ENCODE results near the gene RSBN1L.

The RSBN1L gene

GRCh38 chr7:77727527-77727926, 31.3 kb downstream of the RSBN1L start:
- TF ChIP-seq JUND (IDR thresholded peaks at IDR 0.05; ENCODE audit: low read depth) = no peak
- DNase-seq (ENCODE audit: low read depth in 1 of 2, low spot score in 1 of 2) = no peak
- in situ Hi-C loops (cut with HindIII; ENCODE audit: low pct_unique_long_range_greater_than_20kb, low sequenced_read_pairs) = no loop called here

GRCh38 chr7:77727936-77728701, 31.9 kb downstream of the RSBN1L start:
- TF ChIP-seq JUND (IDR thresholded peaks at IDR 0.05; ENCODE audit: low read depth) = no peak
- in situ Hi-C loops (cut with HindIII; ENCODE audit: low pct_unique_long_range_greater_than_20kb, low sequenced_read_pairs) = no loop called here
- DNase-seq (ENCODE audit: low read depth in 1 of 2, low spot score in 1 of 2) = no peak

DNA sequence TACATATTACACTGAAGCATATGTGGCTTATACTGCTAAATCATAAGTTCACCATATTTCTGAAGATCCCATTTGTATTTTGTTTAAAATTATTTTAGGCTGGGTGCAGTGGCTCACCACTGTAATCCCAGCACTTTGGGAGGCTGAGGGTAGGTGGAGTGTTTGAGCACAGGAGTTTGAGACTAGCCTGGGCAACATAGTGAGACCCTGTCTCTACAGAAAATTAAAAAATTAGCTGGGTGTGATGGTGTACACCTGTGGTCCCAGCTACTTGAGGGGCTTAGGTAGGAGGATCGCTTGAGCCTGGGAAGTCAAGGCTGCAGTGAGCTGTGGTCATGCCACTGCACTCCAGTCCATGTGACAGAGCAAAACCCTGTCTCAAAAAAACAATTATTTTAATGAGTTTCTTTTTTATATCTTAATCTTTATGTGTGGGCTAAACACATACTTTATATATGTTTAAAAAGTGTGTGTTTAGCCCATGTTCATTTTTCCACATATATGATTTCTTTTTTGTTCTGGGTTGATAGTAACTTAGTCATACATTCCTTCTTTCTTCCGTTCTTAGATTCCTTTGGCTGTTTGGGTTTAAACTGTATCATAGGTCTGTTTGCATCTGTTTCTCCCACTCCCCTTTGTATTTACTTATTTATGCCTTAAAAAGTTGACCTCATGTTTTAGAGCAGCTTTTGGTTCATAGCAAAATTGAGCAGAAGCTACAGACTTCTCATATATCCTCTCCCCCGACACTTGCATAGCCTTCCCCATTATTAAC, 33.5 kb downstream of the RSBN1L start:
- no peak for DNase-seq (ENCODE audit: low read depth in 1 of 2, low spot score in 1 of 2)
- in situ Hi-C loops (cut with HindIII; ENCODE audit: low pct_unique_long_range_greater_than_20kb, low sequenced_read_pairs) = no loop called here
- TF ChIP-seq JUND (IDR thresholded peaks at IDR 0.05; ENCODE audit: low read depth) = no peak

GRCh38 chr7:77731716-77732115, 35.5 kb downstream of the RSBN1L start:
- no peak for TF ChIP-seq JUND (IDR thresholded peaks at IDR 0.05; ENCODE audit: low read depth)
- DNase-seq (ENCODE audit: low read depth in 1 of 2, low spot score in 1 of 2) = no peak
- in situ Hi-C loops (cut with HindIII; ENCODE audit: low pct_unique_long_range_greater_than_20kb, low sequenced_read_pairs) = no loop called here

- no peak for TF ChIP-seq JUND (IDR thresholded peaks at IDR 0.05; ENCODE audit: low read depth)
- no peak for DNase-seq (ENCODE audit: low read depth in 1 of 2, low spot score in 1 of 2)
- in situ Hi-C loops (cut with HindIII; ENCODE audit: low pct_unique_long_range_greater_than_20kb, low sequenced_read_pairs) = no loop called here
Observed at GRCh38 chr7:77734659-77735421, 38.6 kb downstream of the RSBN1L start.

DNA sequence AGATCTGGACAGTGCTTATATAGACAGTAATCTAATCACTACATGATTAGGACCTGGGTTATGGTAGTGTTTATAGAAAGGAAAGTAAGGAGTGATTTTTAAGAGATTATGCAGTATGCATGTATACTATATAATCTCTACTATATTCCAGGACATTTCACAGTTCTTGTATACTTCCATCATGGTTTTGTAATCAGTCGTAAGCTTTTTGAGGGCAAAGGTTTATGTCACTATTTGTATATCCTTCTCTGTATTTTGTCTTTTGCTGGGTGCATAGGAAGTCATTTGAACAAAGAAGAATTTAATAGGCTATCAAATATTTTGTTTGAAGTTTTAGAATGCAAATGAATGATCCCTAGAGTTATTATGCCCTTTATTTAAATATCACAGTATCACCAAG, 39.2 kb downstream of the RSBN1L start:
- TF ChIP-seq JUND (IDR thresholded peaks at IDR 0.05; ENCODE audit: low read depth) = no peak
- no peak for DNase-seq (ENCODE audit: low read depth in 1 of 2, low spot score in 1 of 2)
- in situ Hi-C loops (cut with HindIII; ENCODE audit: low pct_unique_long_range_greater_than_20kb, low sequenced_read_pairs) = no loop called here

DNA sequence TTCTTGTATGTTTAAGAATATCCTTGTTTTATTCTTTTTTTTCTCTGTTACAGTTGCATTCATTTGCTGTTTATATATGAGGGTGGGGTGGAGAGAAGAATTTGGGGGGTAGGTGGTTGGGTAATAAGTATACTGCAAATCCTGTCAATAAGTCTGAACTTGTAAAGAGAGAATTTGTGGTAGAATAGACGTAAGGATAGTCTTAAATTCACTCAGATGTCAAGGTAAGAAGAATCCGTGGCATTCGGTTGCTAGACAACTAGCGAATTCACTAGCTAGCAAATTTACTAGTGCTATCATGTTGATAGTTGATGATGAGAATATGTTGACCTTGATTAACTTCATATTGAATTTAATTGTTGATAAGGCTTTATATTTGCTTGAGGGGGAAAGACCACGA, 40.7 kb downstream of the RSBN1L start:
- TF ChIP-seq JUND (IDR thresholded peaks at IDR 0.05; ENCODE audit: low read depth) = no peak
- DNase-seq (ENCODE audit: low read depth in 1 of 2, low spot score in 1 of 2) = no peak
- in situ Hi-C loops (cut with HindIII; ENCODE audit: low pct_unique_long_range_greater_than_20kb, low sequenced_read_pairs) = no loop called here

DNA sequence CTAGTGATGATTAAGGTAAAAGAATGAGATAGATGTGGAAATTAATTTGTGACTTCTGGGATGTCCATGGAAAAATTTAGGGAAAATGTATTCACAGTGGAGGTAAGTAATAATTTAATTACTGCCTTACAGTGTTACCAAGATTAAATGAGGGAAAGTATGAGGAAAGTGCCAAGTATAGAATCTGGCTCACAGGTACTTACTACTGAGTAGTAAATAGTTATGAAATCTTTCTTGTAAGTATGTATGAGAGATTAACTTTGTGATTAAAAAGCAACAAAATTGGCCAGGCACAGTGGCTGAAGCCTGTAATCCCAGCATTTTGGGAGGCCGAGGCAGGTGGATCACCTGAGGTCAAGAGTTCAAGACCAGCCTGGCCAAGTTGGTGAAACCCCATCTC, 42.1 kb downstream of the RSBN1L start:
- no peak for TF ChIP-seq JUND (IDR thresholded peaks at IDR 0.05; ENCODE audit: low read depth)
- no peak for DNase-seq (ENCODE audit: low read depth in 1 of 2, low spot score in 1 of 2)
- in situ Hi-C loops (cut with HindIII; ENCODE audit: low pct_unique_long_range_greater_than_20kb, low sequenced_read_pairs) = no loop called here

GRCh38 chr7:77738871-77739270, 42.6 kb downstream of the RSBN1L start:
- in situ Hi-C loops (cut with HindIII; ENCODE audit: low pct_unique_long_range_greater_than_20kb, low sequenced_read_pairs) = no loop called here
- TF ChIP-seq JUND (IDR thresholded peaks at IDR 0.05; ENCODE audit: low read depth) = no peak
- DNase-seq (ENCODE audit: low read depth in 1 of 2, low spot score in 1 of 2) = peak in 1 of 2 experiments; percentile 46

- DNase-seq (ENCODE audit: low read depth in 1 of 2, low spot score in 1 of 2) = no peak
- in situ Hi-C loops (cut with HindIII; ENCODE audit: low pct_unique_long_range_greater_than_20kb, low sequenced_read_pairs) = no loop called here
- no peak for TF ChIP-seq JUND (IDR thresholded peaks at IDR 0.05; ENCODE audit: low read depth)
Observed at GRCh38 chr7:77740257-77740656, 44.0 kb downstream of the RSBN1L start.

DNA sequence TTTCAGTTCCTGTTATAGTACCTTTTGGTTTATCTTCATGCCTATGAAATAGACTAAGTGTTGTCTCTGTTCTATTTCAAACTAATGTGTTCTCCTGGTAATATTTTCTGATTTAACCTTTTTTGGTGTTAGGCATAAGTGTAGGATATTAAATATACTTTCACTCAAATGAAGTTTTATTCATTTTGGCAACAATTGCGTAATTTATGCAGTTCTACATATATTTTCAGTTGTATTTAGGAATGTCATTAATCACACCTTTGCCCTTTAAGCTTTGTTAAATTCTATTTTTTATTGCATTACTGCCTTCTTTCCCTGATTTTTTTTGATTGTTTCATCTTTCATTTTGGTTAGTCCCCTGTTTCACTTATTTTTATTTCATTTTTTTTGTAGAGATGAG, 47.3 kb downstream of the RSBN1L start:
- no peak for DNase-seq (ENCODE audit: low read depth in 1 of 2, low spot score in 1 of 2)
- in situ Hi-C loops (cut with HindIII; ENCODE audit: low pct_unique_long_range_greater_than_20kb, low sequenced_read_pairs) = no loop called here
- TF ChIP-seq JUND (IDR thresholded peaks at IDR 0.05; ENCODE audit: low read depth) = no peak

DNA sequence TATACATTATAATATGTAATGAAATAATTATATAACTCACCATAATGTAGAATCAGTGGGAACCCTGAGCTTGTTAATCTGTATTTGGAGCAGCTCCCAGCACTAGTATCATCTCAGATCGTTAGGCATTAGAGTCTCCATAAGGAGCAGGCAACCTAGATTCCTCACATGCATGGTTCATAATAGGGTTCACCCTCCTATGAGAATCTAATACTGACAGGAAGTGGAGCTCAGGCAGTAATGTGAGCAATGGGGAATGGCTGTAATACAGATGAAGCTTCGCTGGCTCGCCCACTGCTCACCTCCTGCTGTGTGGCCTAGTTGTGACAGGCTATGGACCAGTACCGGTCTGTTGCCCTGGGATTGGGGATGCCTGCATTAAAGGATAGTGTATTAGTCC, 49.5 kb downstream of the RSBN1L start:
- DNase-seq (ENCODE audit: low read depth in 1 of 2, low spot score in 1 of 2) = no peak
- no peak for TF ChIP-seq JUND (IDR thresholded peaks at IDR 0.05; ENCODE audit: low read depth)
- in situ Hi-C loops (cut with HindIII; ENCODE audit: low pct_unique_long_range_greater_than_20kb, low sequenced_read_pairs) = no loop called here
